ENCODE data around the gene ZNF33A.
"Not testable (repeated sequence)": the region's sequence is repeated elsewhere in the genome, so short reads cannot be mapped to it uniquely, and the experiment has no call there.

DNA sequence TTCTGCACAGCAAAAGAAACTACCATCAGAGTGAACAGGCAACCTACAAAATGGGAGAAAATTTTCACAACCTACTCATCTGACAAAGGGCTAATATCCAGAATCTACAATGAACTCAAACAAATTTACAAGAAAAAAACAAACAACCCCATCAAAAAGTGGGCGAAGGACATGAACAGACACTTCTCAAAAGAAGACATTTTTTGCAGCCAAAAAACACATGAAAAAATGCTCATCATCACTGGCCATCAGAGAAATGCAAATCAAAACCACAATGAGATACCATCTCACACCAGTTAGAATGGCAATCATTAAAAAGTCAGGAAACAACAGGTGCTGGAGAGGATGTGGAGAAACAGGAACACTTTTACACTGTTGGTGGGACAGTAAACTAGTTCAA is 10.0 kb upstream of the ZNF33A start:
- TF ChIP-seq, protein P1, sequence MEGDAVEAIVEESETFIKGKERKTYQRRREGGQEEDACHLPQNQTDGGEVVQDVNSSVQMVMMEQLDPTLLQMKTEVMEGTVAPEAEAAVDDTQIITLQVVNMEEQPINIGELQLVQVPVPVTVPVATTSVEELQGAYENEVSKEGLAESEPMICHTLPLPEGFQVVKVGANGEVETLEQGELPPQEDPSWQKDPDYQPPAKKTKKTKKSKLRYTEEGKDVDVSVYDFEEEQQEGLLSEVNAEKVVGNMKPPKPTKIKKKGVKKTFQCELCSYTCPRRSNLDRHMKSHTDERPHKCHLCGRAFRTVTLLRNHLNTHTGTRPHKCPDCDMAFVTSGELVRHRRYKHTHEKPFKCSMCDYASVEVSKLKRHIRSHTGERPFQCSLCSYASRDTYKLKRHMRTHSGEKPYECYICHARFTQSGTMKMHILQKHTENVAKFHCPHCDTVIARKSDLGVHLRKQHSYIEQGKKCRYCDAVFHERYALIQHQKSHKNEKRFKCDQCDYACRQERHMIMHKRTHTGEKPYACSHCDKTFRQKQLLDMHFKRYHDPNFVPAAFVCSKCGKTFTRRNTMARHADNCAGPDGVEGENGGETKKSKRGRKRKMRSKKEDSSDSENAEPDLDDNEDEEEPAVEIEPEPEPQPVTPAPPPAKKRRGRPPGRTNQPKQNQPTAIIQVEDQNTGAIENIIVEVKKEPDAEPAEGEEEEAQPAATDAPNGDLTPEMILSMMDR (IDR thresholded peaks at IDR 0.05), result not testable (repeated sequence)
- not testable (repeated sequence) for TF ChIP-seq POLR2A (IDR thresholded peaks at IDR 0.05)
